A549 (cell line): ENCODE results near the gene MYLIP.

ENCODE experiments used
- CTCF ChIP-seq: fragments of >200 bp; sonication (Bioruptor Twin); formaldehyde crosslinking; IDR thresholded peaks from 3 replicates; pipeline ENCODE4 v1.5.1; 2016
- SREBF2 ChIP-seq: fragments of 450-650 bp; IDR thresholded peaks from 2 replicates; pipeline ENCODE4 v1.6.1; 2014; ENCODE audit warnings: mild to moderate bottlenecking, moderate library complexity

DNA sequence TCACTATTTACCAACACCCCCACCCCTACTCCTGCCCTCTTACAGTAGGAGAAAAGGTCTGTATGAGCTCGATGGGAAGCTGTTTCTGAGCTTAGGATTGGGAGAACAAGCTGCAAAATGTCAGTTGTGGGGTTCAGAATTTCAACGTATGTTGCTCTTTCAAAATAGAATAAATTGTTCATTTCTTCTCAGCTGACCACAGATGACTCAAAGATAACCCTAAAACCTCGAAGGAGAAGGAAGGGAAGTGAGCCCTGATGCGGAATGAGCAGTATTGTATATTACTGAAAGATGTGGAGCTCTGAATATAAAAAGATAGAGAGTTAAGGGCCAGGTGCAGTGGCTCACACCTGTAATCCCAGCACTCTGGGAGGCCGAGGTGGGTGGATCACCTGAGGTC lies 35.9 kb upstream of the MYLIP start:
- TF ChIP-seq SREBF2 = no peak
- no peak for TF ChIP-seq CTCF
